ENCODE data around the gene STPG2. TPM values are rescaled to one million over a fixed set of nuclear protein-coding genes. Genes with fewer than 3 reads are reported as not detected.

The STPG2 gene
- total RNA-seq, 1 experiment from 2014 or later = 0.35 TPM

- Histone ChIP-seq H2AFZ (0 out of 2 replicates have a peak overlapping the region, but pooled peaks have one; percentile 48), H3K27me3 (ENCODE audit: insufficient read depth, low read depth) (no peaks in the 10 kb centered on the region), H3K4me3 (no peak overlapping the region), H3K79me2 (ENCODE audit: low read depth) (no peaks in the 10 kb centered on the region), H3K9me2 (ENCODE audit: insufficient read depth) (no peaks in the 10 kb centered on the region), H3K4me1 (replicated peaks; ENCODE audit: insufficient read depth) (no peaks in the 10 kb centered on the region), H4K20me1 (ENCODE audit: insufficient read depth) (no peaks in the 10 kb centered on the region), H3F3A (ENCODE audit: insufficient read depth, low read depth) (no peaks in the 10 kb centered on the region), H3K27ac (no peak overlapping the region), H3K9me3 (ENCODE audit: insufficient read depth, low read depth) (no peaks in the 10 kb centered on the region), H3K36me3 (ENCODE audit: low read depth) (no peaks in the 10 kb centered on the region), H3K4me2 (no peak overlapping the region)
- POLR2A ChIA-PET (ENCODE audit: unreplicated experiment) = no interaction called here
- no peak for TF ChIP-seq EZH2 (IDR thresholded peaks at IDR 0.05; ENCODE audit: low read depth)
- TF ChIP-seq, protein P1, sequence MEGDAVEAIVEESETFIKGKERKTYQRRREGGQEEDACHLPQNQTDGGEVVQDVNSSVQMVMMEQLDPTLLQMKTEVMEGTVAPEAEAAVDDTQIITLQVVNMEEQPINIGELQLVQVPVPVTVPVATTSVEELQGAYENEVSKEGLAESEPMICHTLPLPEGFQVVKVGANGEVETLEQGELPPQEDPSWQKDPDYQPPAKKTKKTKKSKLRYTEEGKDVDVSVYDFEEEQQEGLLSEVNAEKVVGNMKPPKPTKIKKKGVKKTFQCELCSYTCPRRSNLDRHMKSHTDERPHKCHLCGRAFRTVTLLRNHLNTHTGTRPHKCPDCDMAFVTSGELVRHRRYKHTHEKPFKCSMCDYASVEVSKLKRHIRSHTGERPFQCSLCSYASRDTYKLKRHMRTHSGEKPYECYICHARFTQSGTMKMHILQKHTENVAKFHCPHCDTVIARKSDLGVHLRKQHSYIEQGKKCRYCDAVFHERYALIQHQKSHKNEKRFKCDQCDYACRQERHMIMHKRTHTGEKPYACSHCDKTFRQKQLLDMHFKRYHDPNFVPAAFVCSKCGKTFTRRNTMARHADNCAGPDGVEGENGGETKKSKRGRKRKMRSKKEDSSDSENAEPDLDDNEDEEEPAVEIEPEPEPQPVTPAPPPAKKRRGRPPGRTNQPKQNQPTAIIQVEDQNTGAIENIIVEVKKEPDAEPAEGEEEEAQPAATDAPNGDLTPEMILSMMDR (conservative IDR thresholded peaks at IDR 0.05) = no peak
- no peak for DNase-seq
- CTCF ChIA-PET = no interaction called here
- intact Hi-C loops (cut with micrococcal nuclease; ENCODE audit: unreplicated experiment) = no loop called here
- BruUV-seq (replicated peaks) = no TSS peak
Observed at GRCh38 chr4:97978791-97979488, 164.3 kb downstream of the STPG2 start.

DNA sequence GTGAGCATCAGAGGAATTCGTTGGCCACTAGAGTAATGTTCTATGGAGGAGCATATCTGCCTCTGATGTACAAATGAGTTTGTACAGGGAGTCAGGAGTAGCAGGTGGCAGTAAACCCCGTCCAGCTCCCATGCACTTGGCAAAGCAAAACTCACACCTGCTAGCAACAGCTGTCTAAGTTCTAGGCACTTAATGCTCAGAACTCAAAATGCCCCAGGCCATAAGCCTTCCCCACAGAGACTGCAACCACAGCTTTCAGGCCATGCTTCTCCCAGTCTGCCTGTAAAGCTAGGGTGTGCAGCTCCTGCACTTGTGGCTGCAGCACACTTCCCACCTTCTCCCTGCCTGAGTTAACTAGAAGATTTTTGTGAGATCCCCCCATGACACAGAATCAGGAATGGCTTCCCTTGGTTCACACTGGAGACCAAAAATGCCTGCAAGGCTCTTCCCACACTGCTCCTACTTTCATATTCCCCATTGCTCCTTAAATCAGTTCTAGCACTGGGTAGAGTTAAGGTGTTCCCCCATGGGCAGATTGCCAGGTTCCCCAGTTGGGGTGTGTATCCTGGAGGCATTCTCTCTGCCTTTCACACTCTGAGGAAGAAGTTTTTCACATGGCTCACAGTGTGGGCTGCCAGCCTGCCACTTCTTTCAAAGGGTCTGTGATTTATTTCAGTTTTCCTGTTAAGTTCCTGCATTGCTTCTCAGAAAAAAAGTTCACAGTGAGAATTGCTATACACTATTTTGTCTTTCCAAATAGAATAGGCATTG lies 189.9 kb downstream of the STPG2 start:
- Histone ChIP-seq H3K9me2 (ENCODE audit: insufficient read depth) (no peaks in the 10 kb centered on the region), H3K79me2 (ENCODE audit: low read depth) (no peaks in the 10 kb centered on the region), H3K4me3 (no peak overlapping the region), H3K36me3 (ENCODE audit: low read depth) (no peaks in the 10 kb centered on the region), H2AFZ (no peak overlapping the region), H3K4me1 (replicated peaks; ENCODE audit: insufficient read depth) (peaks cover 12% of the 10 kb centered on the region), H3K9me3 (ENCODE audit: insufficient read depth, low read depth) (peaks cover 8% of the 10 kb centered on the region; the same call in 1 of the 2 replicates), H3K27ac (no peak overlapping the region), H3K27me3 (ENCODE audit: insufficient read depth, low read depth) (no peaks in the 10 kb centered on the region), H3K4me2 (no peak overlapping the region), H4K20me1 (ENCODE audit: insufficient read depth) (no peaks in the 10 kb centered on the region), H3F3A (ENCODE audit: insufficient read depth, low read depth) (no peaks in the 10 kb centered on the region)
- no peak for DNase-seq
- intact Hi-C loops (cut with micrococcal nuclease; ENCODE audit: unreplicated experiment) = no loop called here
- TF ChIP-seq EZH2 (IDR thresholded peaks at IDR 0.05; ENCODE audit: low read depth) = no peak
- TF ChIP-seq, protein P1 (conservative IDR thresholded peaks at IDR 0.05) = no peak
- ChIA-PET CTCF (no interaction called here), POLR2A (ENCODE audit: unreplicated experiment) (no interaction called here)
- BruUV-seq (replicated peaks) = no TSS peak

GRCh38 chr4:97952763-97953162 lies 190.5 kb downstream of the STPG2 start:
- H3F3A ChIP-seq (ENCODE audit: insufficient read depth, low read depth) = no peaks in the 10 kb centered on the region
- no peak overlapping the region for H3K4me2 ChIP-seq
- POLR2A ChIA-PET (ENCODE audit: unreplicated experiment) = no interaction called here
- no peak overlapping the region for H3K4me3 ChIP-seq
- CTCF ChIA-PET = no interaction called here
- H3K79me2 ChIP-seq (ENCODE audit: low read depth) = no peaks in the 10 kb centered on the region
- intact Hi-C loops (cut with micrococcal nuclease; ENCODE audit: unreplicated experiment) = no loop called here
- no peak overlapping the region for H3K27ac ChIP-seq
- H3K9me2 ChIP-seq (ENCODE audit: insufficient read depth) = no peaks in the 10 kb centered on the region
- no peaks in the 10 kb centered on the region for H3K36me3 ChIP-seq (ENCODE audit: low read depth)
- TF ChIP-seq, protein P1 (conservative IDR thresholded peaks at IDR 0.05) = no peak
- TF ChIP-seq EZH2 (IDR thresholded peaks at IDR 0.05; ENCODE audit: low read depth) = no peak
- H3K9me3 ChIP-seq (ENCODE audit: insufficient read depth, low read depth) = peaks cover 8% of the 10 kb centered on the region; the same call in 1 of the 2 replicates
- H3K4me1 ChIP-seq (replicated peaks; ENCODE audit: insufficient read depth) = peaks cover 12% of the 10 kb centered on the region
- BruUV-seq (replicated peaks) = no TSS peak
- H2AFZ ChIP-seq = no peak overlapping the region
- no peaks in the 10 kb centered on the region for H3K27me3 ChIP-seq (ENCODE audit: insufficient read depth, low read depth)
- H4K20me1 ChIP-seq (ENCODE audit: insufficient read depth) = no peaks in the 10 kb centered on the region
- no peak for DNase-seq
